ENCODE results near the gene TAC4.
A peak's percentile ranks its signal among the peaks of the same experiment; 100 is the strongest.

Gene TAC4

GRCh38 chr17:49848019-49848473 lies at the start of gene TAC4:
Gene TAC4 (minus strand): TSS chr17:49848069. CDS start chr17:49848017, 52 bp downstream.
- DNase-seq (ENCODE audit: low read depth), result no peak

- no peak for DNase-seq (ENCODE audit: low read depth)
Observed at GRCh38 chr17:49896860-49897259, 49.0 kb upstream of the TAC4 start.

GRCh38 chr17:49896222-49896621 lies 48.4 kb upstream of the TAC4 start:
- DNase-seq (ENCODE audit: low read depth), result no peak

DNA sequence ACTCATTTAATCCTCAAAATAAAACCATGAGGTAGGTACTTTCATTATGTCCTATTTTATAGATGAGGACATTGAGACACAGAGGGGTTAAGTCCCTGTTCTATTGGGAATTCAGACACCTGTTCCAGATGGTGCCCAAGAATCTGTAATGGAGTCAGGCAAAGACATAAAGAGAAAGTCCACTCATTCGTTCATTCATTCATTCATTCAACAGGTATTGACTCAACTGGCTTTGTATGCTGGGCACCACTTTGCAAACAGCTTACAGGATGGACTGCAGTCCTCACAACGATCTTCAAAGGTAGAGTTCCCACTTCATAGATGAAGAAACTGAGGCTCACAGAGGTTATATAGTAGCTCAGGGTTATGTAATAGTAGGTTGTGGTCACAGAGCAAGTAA lies 47.9 kb upstream of the TAC4 start:
- no peak for DNase-seq (ENCODE audit: low read depth)

- DNase-seq (ENCODE audit: low read depth), result no peak
Observed at GRCh38 chr17:49894761-49895160, 46.9 kb upstream of the TAC4 start.

- DNase-seq (ENCODE audit: low read depth), result no peak
Observed at GRCh38 chr17:49891694-49892389, 44.0 kb upstream of the TAC4 start.

GRCh38 chr17:49891271-49891670 lies 43.4 kb upstream of the TAC4 start:
- no peak for DNase-seq (ENCODE audit: low read depth)

GRCh38 chr17:49890852-49891251 lies 43.0 kb upstream of the TAC4 start:
- no peak for DNase-seq (ENCODE audit: low read depth)

DNA sequence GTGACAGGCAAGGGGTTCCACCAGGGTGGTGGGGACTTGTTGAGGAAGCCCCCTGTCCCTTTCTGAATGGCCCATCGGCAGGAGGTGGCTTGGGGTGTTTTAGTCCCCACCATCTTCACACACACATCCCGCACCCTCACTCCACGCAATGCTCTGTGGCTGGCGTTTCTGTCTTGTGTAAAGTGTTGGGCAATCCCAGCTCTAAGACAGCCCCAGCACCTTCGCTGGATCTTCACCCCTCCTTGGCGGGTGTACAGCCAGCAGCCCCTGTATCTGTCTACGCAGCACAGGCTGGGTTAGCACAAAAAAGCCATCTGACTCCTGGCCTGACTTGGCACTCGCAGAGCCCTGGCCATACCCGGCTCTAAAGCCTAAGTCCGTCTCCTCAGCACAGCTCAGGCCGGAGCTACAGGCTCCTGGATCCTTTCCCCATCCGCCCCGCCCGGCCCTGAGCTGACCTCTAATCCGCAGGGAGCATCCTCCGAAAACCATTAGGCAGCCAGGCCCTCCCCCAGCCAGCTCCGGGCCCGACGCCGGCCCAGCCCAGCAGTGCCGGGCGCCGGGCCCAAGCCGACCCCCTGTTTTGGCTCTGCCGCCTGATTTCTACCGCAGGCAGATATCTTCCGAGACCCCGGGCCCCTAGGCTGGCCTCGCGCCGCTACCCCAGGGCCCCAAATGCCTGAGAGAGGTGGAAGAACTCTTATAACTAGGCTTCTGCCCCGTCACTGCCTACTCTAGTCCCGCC lies 42.4 kb upstream of the TAC4 start:
- DNase-seq (ENCODE audit: low read depth), result no peak

DNA sequence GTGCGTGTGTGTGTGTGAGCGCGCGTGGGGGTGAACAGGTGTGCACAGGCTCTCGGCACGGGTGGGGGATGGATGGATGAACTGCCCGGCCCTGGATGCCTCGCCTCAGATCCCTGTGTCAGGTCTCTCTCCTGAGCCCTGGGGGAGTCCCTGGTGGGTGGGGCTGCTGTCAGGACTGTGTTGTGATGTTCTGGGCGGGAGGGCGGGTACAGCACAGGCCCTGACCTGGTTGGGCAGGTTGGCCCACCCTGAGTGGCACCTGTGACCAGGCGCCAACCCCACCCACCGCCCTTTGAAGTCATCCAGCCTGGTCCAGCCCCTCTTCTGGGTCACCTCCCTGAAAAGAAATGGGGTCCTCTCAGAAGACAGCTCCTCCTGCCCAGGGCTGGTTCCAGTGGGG lies 41.6 kb upstream of the TAC4 start:
- DNase-seq (ENCODE audit: low read depth), result no peak

GRCh38 chr17:49887744-49888360 lies 40.0 kb upstream of the TAC4 start:
- no peak for DNase-seq (ENCODE audit: low read depth)

DNA sequence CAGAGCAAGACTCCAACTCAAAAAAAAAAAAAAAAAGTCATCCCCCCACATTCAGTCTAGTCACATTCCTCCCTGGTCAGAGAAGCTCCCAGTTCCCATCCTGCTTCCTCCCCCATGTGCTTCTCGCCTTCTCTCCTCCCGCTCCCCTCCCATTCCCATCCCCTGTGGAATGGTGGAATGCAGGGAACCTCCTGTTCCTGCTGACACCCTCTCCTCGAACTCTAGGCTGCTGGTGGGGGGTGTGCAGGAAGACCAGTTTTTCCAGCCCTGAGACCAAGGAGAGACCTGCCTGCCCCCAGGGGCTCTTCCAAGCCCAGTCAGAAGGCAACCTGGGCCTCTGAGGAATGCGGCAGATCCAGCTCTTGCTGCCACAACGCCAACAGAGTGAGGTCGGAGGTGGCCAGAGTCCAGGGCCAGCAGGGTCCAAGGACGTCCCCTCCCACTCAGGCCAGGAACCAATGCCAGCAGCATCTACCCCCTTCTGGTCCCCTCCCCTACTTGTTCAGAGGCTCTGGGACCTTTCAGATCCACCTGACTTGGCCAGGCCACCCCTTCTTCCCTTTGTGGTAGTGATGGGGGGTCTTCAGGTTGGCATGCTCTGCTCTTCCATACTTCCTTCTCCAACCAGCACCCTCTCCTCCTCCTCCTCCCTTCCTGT lies 39.3 kb upstream of the TAC4 start:
- no peak for DNase-seq (ENCODE audit: low read depth)

DNA sequence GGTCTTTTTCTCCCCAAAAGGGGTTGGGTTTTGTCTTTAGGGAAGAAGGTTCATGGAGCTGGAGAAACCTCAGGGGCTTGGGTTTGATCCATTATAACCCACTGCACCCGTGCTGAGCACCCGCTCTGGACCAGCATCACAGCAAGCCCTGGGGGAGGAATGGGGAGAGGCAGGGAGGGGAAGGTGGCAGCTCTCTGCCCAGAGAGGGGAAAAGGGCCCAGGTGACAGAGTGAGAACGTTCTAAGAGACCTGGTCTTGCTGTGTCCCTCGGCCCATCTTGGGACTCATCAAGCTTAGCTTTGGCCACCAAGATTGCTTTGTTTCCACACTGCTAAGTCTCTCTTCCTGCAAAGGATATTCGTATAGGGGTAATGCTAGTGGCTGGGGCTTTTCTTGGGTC lies 38.2 kb upstream of the TAC4 start:
- no peak for DNase-seq (ENCODE audit: low read depth)

DNA sequence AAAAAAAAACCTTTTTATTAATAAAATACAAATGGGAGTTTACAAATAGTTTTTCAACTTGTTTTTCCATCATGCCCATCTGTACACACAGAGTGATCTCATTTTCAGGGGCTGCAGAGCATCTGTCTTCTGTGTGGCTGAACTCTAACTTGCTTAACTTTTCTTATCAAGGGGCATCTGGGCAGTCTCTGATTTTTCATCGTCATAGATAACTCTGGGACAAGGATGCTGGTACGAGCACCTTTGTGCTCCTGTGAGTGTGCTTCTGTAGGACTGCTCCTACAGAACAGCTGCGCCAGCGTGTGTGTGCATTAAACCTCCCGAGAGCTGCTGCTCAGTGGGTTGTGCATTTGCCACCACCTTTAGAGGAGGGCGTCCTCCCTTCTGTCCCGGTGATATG lies 34.6 kb upstream of the TAC4 start:
- DNase-seq (ENCODE audit: low read depth), result no peak

GRCh38 chr17:49881054-49881402 lies 33.2 kb upstream of the TAC4 start:
- no peak for DNase-seq (ENCODE audit: low read depth)

DNA sequence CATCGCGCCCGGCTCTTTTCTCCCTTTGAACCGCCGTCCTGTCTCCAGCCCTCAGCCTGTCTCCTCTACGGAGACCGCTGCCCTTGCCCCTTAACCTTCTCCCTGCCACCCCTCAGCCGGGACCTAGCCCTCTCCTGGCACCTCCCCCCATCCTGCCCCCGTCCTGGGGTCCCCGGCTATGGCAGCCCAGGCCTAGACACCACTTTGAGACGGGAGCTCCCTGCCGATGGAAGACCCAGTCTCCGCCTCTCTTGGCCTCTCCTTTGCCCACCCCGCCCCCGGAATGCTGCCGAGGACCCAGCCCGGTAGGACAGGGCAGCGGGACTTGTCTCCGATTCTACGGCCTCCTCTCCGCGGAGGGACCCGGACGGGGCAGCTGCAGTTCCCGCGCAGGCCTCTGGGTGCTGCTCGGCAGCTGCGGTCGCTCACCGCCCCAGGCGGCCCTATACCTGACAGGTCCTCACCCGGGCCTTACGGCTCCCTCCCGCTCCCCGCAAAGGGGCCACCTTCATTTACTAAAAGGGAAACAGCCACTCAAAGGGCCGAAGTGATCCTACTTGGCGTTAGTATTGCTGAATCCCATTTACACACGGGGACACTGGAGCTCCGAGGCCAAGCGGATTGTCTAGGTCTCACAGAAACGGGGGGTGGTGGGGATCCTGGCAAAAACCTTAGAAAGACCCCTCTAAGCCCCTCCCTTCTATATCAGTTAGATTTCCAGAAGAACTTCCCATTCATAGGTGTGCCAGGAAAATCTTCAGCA lies 32.6 kb upstream of the TAC4 start:
- DNase-seq (ENCODE audit: low read depth), result peak; percentile 52

GRCh38 chr17:49878931-49879904 lies 31.3 kb upstream of the TAC4 start:
- no peak for DNase-seq (ENCODE audit: low read depth)

DNA sequence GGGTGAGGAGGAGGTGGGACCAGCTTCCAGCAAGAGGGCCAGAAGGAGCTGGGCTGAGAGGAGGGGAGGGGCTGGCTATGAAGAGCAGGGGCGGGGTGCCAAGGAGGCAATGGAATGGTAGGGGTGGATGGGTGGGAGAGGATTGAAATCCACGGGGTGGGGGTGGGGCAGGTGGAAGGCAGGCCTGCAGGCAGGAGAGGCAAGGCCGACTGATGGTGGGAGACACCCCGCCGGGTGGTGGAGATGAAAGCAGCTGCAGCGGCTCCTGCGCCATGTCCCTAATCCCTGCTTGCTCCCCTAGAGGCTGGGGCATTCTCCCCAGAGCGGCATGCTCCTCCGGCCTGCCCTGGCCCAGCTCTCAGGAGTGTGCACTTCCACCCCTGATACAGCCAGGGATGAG lies 27.8 kb upstream of the TAC4 start:
- DNase-seq (ENCODE audit: low read depth), result no peak

- DNase-seq (ENCODE audit: low read depth), result no peak
Observed at GRCh38 chr17:49874911-49875310, 27.0 kb upstream of the TAC4 start.

DNA sequence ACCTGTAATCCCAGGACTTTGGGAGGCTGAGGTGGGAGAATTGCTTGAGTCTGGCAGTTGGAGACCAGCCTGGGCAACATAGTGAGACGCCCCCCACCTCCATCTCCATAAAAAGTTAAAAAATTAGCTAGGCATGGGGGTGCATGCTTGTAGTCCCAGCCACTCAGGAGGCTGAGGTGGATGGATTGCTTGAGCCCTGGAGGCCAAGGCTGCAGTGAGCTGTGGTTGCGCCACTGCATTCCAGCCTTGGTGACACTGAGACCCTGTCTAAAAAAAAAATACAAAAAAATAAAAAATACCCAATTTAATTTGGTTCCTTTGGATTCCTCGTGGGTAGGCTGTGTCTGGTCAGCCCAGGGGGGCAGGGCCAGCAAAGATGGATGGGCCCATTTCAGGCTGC lies 26.1 kb upstream of the TAC4 start:
- no peak for DNase-seq (ENCODE audit: low read depth)

DNA sequence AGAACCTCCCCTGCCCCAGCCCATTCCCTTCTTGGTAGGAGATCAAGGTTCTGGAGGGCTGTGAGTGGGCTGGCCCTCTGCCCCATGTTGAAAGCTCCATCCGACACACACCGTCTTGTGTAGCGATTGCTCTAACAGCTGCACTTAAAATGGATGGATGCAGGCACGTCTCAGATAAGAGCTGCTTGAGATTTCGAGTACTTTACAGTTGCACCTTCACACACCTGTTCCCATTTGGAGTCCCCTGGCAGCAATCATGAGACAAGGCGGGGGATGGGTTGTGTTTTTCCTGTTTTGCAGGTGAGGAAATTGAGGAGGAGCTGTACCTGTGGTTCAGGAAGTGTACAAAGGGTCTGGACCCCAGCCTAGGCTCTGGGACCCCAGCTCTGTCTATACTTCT lies 25.6 kb upstream of the TAC4 start:
- DNase-seq (ENCODE audit: low read depth), result no peak

Measured in stimulated activated CD4-positive, alpha-beta T cell treated with anti-CD3 and anti-CD28 coated beads, Interleukin-2, amount 100 ng/mL, for 4 hours (primary cell).